MM.1S (cell line): ENCODE measurements around the gene PTPN13.

ENCODE experiments used
- DNase-seq: peaks from one replicate; pipeline ENCODE4 v3.0.0-alpha.2; 2015
- H2AFZ ChIP-seq: fragments of 300-600 bp; sonication (generic); 2 replicates; pipeline ENCODE4 v1.6.0; 2016; ENCODE audit warnings: antibody characterized with exemption, low read length
- H3F3A ChIP-seq: fragments of 300-600 bp; sonication (generic); 2 replicates; pipeline ENCODE4 v1.6.1; 2016; ENCODE audit warnings: mild to moderate bottlenecking, antibody characterized with exemption, low read length, moderate library complexity, mixed read lengths; ENCODE audit not compliant: insufficient read depth
- H3K27ac ChIP-seq: fragments of 300-600 bp; sonication (generic); 2 replicates; pipeline ENCODE4 v1.5.1; 2016; ENCODE audit warnings: mild to moderate bottlenecking, low read length
- H3K27me3 ChIP-seq: fragments of 300-600 bp; sonication (generic); replicated peaks from 2 replicates; pipeline ENCODE4 v1.6.0; 2016; ENCODE audit warnings: low read length; ENCODE audit not compliant: insufficient read depth
- H3K36me3 ChIP-seq: fragments of 300-600 bp; sonication (generic); replicated peaks from 2 replicates; pipeline ENCODE4 v1.6.1; 2016; ENCODE audit warnings: mild to moderate bottlenecking, low read length, mixed read lengths; ENCODE audit not compliant: insufficient read depth
- H3K4me1 ChIP-seq: fragments of 300-600 bp; sonication (generic); 2 replicates; pipeline ENCODE4 v1.6.1; 2016; ENCODE audit warnings: low read length, mixed read lengths
- H3K4me2 ChIP-seq: fragments of 300-600 bp; sonication (generic); 2 replicates; pipeline ENCODE4 v1.6.0; 2016; ENCODE audit warnings: low read depth, low read length
- H3K4me3 ChIP-seq: fragments of 300-600 bp; sonication (generic); 2 replicates; pipeline ENCODE4 v1.5.1; 2016; ENCODE audit warnings: low read length, mixed read lengths
- H3K79me2 ChIP-seq: fragments of 300-600 bp; sonication (generic); 2 replicates; pipeline ENCODE4 v1.6.1; 2016; ENCODE audit warnings: mixed run types, low read length, mixed read lengths
- H3K9ac ChIP-seq: fragments of 300-600 bp; sonication (generic); 2 replicates; pipeline ENCODE4 v1.6.1; 2016; ENCODE audit warnings: low read length, mixed read lengths
- H3K9me2 ChIP-seq: fragments of 300-600 bp; sonication (generic); replicated peaks from 2 replicates; pipeline ENCODE4 v1.6.1; 2016; ENCODE audit warnings: mild to moderate bottlenecking, low read length, mixed read lengths; ENCODE audit not compliant: insufficient read depth
- H3K9me3 ChIP-seq: fragments of 300-600 bp; sonication (generic); replicated peaks from 2 replicates; pipeline ENCODE4 v1.6.1; 2016; ENCODE audit warnings: mild to moderate bottlenecking, low read length, mixed read lengths; ENCODE audit not compliant: insufficient read depth
- H4K20me1 ChIP-seq: fragments of 300-600 bp; sonication (generic); 2 replicates; pipeline ENCODE4 v1.6.1; 2016; ENCODE audit warnings: mild to moderate bottlenecking, low read length, moderate library complexity, mixed read lengths; ENCODE audit not compliant: insufficient read depth
- CTCF ChIP-seq: fragments of 300-600 bp; sonication (generic); IDR thresholded peaks from 2 replicates; pipeline ENCODE4 v1.5.1; 2016; ENCODE audit warnings: antibody characterized with exemption, low read length, mixed read lengths
- EZH2 ChIP-seq: fragments of 300-600 bp; sonication (generic); optimal IDR thresholded peaks from 2 replicates; pipeline ENCODE3; 2017; ENCODE audit warnings: low read depth, mild to moderate bottlenecking, antibody characterized with exemption, low read length, mixed read lengths
- EZH2phosphoT487 ChIP-seq: fragments of 300-600 bp; sonication (generic); IDR thresholded peaks from 2 replicates; pipeline ENCODE4 v1.6.1; 2018; ENCODE audit warnings: antibody characterized with exemption, low read length

The PTPN13 gene

GRCh38 chr4:86775061-86775460, 180.9 kb downstream of the PTPN13 start:
- no peaks in the 10 kb centered on the region for H3K9me3 ChIP-seq
- H2AFZ ChIP-seq, result no peak overlapping the region
- no peaks in the 10 kb centered on the region for H3K79me2 ChIP-seq
- H3K27me3 ChIP-seq, result no peaks in the 10 kb centered on the region
- H3K27ac ChIP-seq, result no peak overlapping the region
- no peak overlapping the region for H3K4me2 ChIP-seq
- TF ChIP-seq EZH2phosphoT487, result no peak
- no peak for TF ChIP-seq CTCF
- TF ChIP-seq EZH2, result no peak
- H3K9me2 ChIP-seq, result no peaks in the 10 kb centered on the region
- no peak overlapping the region for H3K9ac ChIP-seq
- DNase-seq, result no peak
- no peaks in the 10 kb centered on the region for H4K20me1 ChIP-seq
- no peaks in the 10 kb centered on the region for H3K36me3 ChIP-seq
- no peaks in the 10 kb centered on the region for H3K4me1 ChIP-seq
- H3K4me3 ChIP-seq, result no peak overlapping the region
- H3F3A ChIP-seq, result no peaks in the 10 kb centered on the region

GRCh38 chr4:86778175-86778574, 184.1 kb downstream of the PTPN13 start:
- H3K9me2 ChIP-seq, result no peaks in the 10 kb centered on the region
- TF ChIP-seq EZH2phosphoT487, result no peak
- no peaks in the 10 kb centered on the region for H4K20me1 ChIP-seq
- H3K4me3 ChIP-seq, result no peak overlapping the region
- H3K27ac ChIP-seq, result no peak overlapping the region
- no peak overlapping the region for H3K4me2 ChIP-seq
- H3K9me3 ChIP-seq, result no peaks in the 10 kb centered on the region
- no peak overlapping the region for H2AFZ ChIP-seq
- H3K36me3 ChIP-seq, result no peaks in the 10 kb centered on the region
- no peak for DNase-seq
- H3K4me1 ChIP-seq, result no peaks in the 10 kb centered on the region
- no peak overlapping the region for H3K9ac ChIP-seq
- H3K27me3 ChIP-seq, result no peaks in the 10 kb centered on the region
- H3K79me2 ChIP-seq, result no peaks in the 10 kb centered on the region
- no peaks in the 10 kb centered on the region for H3F3A ChIP-seq

- H3K9ac ChIP-seq, result no peak overlapping the region
- no peaks in the 10 kb centered on the region for H3K9me3 ChIP-seq
- no peak overlapping the region for H3K4me2 ChIP-seq
- no peaks in the 10 kb centered on the region for H3K79me2 ChIP-seq
- H3K4me3 ChIP-seq, result no peak overlapping the region
- H3K36me3 ChIP-seq, result no peaks in the 10 kb centered on the region
- no peaks in the 10 kb centered on the region for H3K9me2 ChIP-seq
- DNase-seq, result no peak
- no peaks in the 10 kb centered on the region for H3K27me3 ChIP-seq
- TF ChIP-seq EZH2phosphoT487, result no peak
- no peak for TF ChIP-seq CTCF
- TF ChIP-seq EZH2, result no peak
- no peaks in the 10 kb centered on the region for H3K4me1 ChIP-seq
- H3F3A ChIP-seq, result no peaks in the 10 kb centered on the region
- no peak overlapping the region for H2AFZ ChIP-seq
- no peak overlapping the region for H3K27ac ChIP-seq
- no peaks in the 10 kb centered on the region for H4K20me1 ChIP-seq
Observed at GRCh38 chr4:86788826-86789225, 194.7 kb downstream of the PTPN13 start.

GRCh38 chr4:86791126-86791525, 197.0 kb downstream of the PTPN13 start:
- no peak overlapping the region for H3K4me2 ChIP-seq
- no peaks in the 10 kb centered on the region for H3K79me2 ChIP-seq
- H3K4me1 ChIP-seq, result no peaks in the 10 kb centered on the region
- no peaks in the 10 kb centered on the region for H4K20me1 ChIP-seq
- no peaks in the 10 kb centered on the region for H3K9me3 ChIP-seq
- H3K9ac ChIP-seq, result no peak overlapping the region
- H3K27ac ChIP-seq, result no peak overlapping the region
- no peaks in the 10 kb centered on the region for H3K27me3 ChIP-seq
- H2AFZ ChIP-seq, result no peak overlapping the region
- TF ChIP-seq EZH2phosphoT487 (no peak), EZH2 (no peak), CTCF (no peak)
- no peak for DNase-seq
- no peaks in the 10 kb centered on the region for H3F3A ChIP-seq
- H3K9me2 ChIP-seq, result no peaks in the 10 kb centered on the region
- no peak overlapping the region for H3K4me3 ChIP-seq
- no peaks in the 10 kb centered on the region for H3K36me3 ChIP-seq
